ENCODE results near the gene SPOPL. TPM values are rescaled to one million over a fixed set of nuclear protein-coding genes. Genes with fewer than 3 reads are reported as not detected.

SPOPL gene
- total RNA-seq, 1 experiment from 2014 or later, result 31.6 TPM

GRCh38 chr2:138565230-138565598 is 63.6 kb downstream of the SPOPL start:
- no peaks in the 10 kb centered on the region for H3K27me3 Mint-ChIP-seq (ENCODE audit: insufficient read depth, unreplicated experiment)
- Histone ChIP-seq H3K4me3 (ENCODE audit: low read depth, low read length) (no peak overlapping the region), H3K9me3 (no peaks in the 10 kb centered on the region), H3K4me1 (no peaks in the 10 kb centered on the region), H3K36me3 (ENCODE audit: control insufficient read depth, insufficient read depth, low read length) (peaks cover 1% of the 10 kb centered on the region), H3K27me3 (replicated peaks; ENCODE audit: control insufficient read depth, insufficient read depth, low read length) (no peaks in the 10 kb centered on the region)
- intact Hi-C loops (cut with micrococcal nuclease; ENCODE audit: unreplicated experiment), result no loop called here
- no peak for DNase-seq
- ChIA-PET CTCF (no interaction called here), POLR2A (no interaction called here)
- H3K27ac Mint-ChIP-seq (ENCODE audit: unreplicated experiment), result no peak overlapping the region
- H3K9me3 Mint-ChIP-seq (ENCODE audit: unreplicated experiment), result no peaks in the 10 kb centered on the region
- no TSS peak for BruUV-seq (replicated peaks)
- H3K36me3 Mint-ChIP-seq (ENCODE audit: insufficient read depth, unreplicated experiment), result peaks cover 32% of the 10 kb centered on the region
- no peak overlapping the region for H3K4me3 Mint-ChIP-seq (ENCODE audit: unreplicated experiment)
- no peaks in the 10 kb centered on the region for H3K4me1 Mint-ChIP-seq (ENCODE audit: low read depth, unreplicated experiment)
- no peak for TF ChIP-seq CTCF (IDR thresholded peaks at IDR 0.05; ENCODE audit: insufficient read depth in 1 of 2, low read depth in 1 of 2, low read length in 1 of 2, severe bottlenecking in 1 of 2, unreplicated experiment in 1 of 2)

GRCh38 chr2:138572318-138572717 is 70.7 kb downstream of the SPOPL start:
- H3K9me3 Mint-ChIP-seq (ENCODE audit: unreplicated experiment), result peaks cover 16% of the 10 kb centered on the region
- CTCF ChIA-PET, result no interaction called here
- BruUV-seq (replicated peaks), result no TSS peak
- no peak overlapping the region for H3K4me3 Mint-ChIP-seq (ENCODE audit: unreplicated experiment)
- no peaks in the 10 kb centered on the region for H3K4me1 Mint-ChIP-seq (ENCODE audit: low read depth, unreplicated experiment)
- Histone ChIP-seq H3K4me1 (no peaks in the 10 kb centered on the region), H3K4me3 (ENCODE audit: low read depth, low read length) (no peak overlapping the region), H3K27me3 (replicated peaks; ENCODE audit: control insufficient read depth, insufficient read depth, low read length) (no peaks in the 10 kb centered on the region), H3K9me3 (no peaks in the 10 kb centered on the region), H3K36me3 (ENCODE audit: control insufficient read depth, insufficient read depth, low read length) (no peaks in the 10 kb centered on the region)
- intact Hi-C loops (cut with micrococcal nuclease; ENCODE audit: unreplicated experiment), result no loop called here
- POLR2A ChIA-PET, result no interaction called here
- no peak for DNase-seq
- no peak for TF ChIP-seq CTCF (IDR thresholded peaks at IDR 0.05; ENCODE audit: insufficient read depth in 1 of 2, low read depth in 1 of 2, low read length in 1 of 2, severe bottlenecking in 1 of 2, unreplicated experiment in 1 of 2)
- no peak overlapping the region for H3K27ac Mint-ChIP-seq (ENCODE audit: unreplicated experiment)
- H3K27me3 Mint-ChIP-seq (ENCODE audit: insufficient read depth, unreplicated experiment), result no peaks in the 10 kb centered on the region
- H3K36me3 Mint-ChIP-seq (ENCODE audit: insufficient read depth, unreplicated experiment), result peaks cover 44% of the 10 kb centered on the region

GRCh38 chr2:138577066-138577465 is 75.5 kb downstream of the SPOPL start:
- no peak overlapping the region for H3K4me3 ChIP-seq (ENCODE audit: low read depth, low read length)
- no peaks in the 10 kb centered on the region for H3K27me3 ChIP-seq (replicated peaks; ENCODE audit: control insufficient read depth, insufficient read depth, low read length)
- Mint-ChIP-seq H3K9me3 (ENCODE audit: unreplicated experiment) (peaks cover 40% of the 10 kb centered on the region), H3K27ac (ENCODE audit: unreplicated experiment) (no peak overlapping the region), H3K4me3 (ENCODE audit: unreplicated experiment) (no peak overlapping the region), H3K36me3 (ENCODE audit: insufficient read depth, unreplicated experiment) (peaks cover 57% of the 10 kb centered on the region), H3K4me1 (ENCODE audit: low read depth, unreplicated experiment) (peaks cover 7% of the 10 kb centered on the region), H3K27me3 (ENCODE audit: insufficient read depth, unreplicated experiment) (no peaks in the 10 kb centered on the region)
- no peak for DNase-seq
- CTCF ChIA-PET, result no interaction called here
- H3K9me3 ChIP-seq, result no peaks in the 10 kb centered on the region
- no peak for TF ChIP-seq CTCF (IDR thresholded peaks at IDR 0.05; ENCODE audit: insufficient read depth in 1 of 2, low read depth in 1 of 2, low read length in 1 of 2, severe bottlenecking in 1 of 2, unreplicated experiment in 1 of 2)
- POLR2A ChIA-PET, result no interaction called here
- no peaks in the 10 kb centered on the region for H3K36me3 ChIP-seq (ENCODE audit: control insufficient read depth, insufficient read depth, low read length)
- H3K4me1 ChIP-seq, result no peaks in the 10 kb centered on the region
- no TSS peak for BruUV-seq (replicated peaks)
- intact Hi-C loops (cut with micrococcal nuclease; ENCODE audit: unreplicated experiment), result no loop called here

Measured in Caco-2 (cell line).